ENCODE data around the gene CNNM1. TPM values are rescaled to one million over a fixed set of nuclear protein-coding genes. Genes with fewer than 3 reads are reported as not detected.

Gene CNNM1
- polyA plus RNA-seq, 2 of the 4 experiments (the other 2 are of a cell fraction), result 14.2 to 17.5 TPM

DNA sequence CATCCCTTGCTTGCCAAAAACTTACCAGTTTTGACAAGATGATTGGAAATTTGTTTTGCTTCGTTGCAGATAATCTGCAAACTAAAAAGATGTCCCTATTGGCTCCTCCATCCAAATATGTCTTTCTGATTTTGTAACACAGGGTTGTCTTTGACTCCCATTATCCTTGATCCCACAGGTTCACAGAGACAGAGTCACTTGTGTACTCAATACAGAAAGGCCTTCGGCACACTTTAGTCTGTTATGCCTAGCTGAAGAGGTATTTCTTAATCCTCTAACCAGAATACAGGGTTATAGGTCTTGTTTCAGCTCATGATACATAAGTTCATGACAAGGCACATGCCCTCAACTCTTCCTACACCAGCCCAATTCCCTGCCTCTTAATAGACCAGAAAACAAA is 10.7 kb upstream of the CNNM1 start:
- no peaks in the 10 kb centered on the region for H3K9me3 ChIP-seq
- H3K27ac ChIP-seq, result no peak overlapping the region
- FAIRE-seq (no peak), DNase-seq (ENCODE audit: low read depth in 1 of 2, low spot score in 1 of 2) (no peak), ATAC-seq (no peak)
- TF ChIP-seq EHF (CRISPR knock-in tag; IDR thresholded peaks at IDR 0.05) (no peak), HDAC2 (IDR thresholded peaks at IDR 0.05) (no peak), POLR2A (IDR thresholded peaks at IDR 0.05; ENCODE audit: low read length) (no peak), EP300 (IDR thresholded peaks at IDR 0.05) (no peak), ZC3H11A (IDR thresholded peaks at IDR 0.05) (no peak), RAD21 (conservative IDR thresholded peaks at IDR 0.05 in 1 of 2, IDR thresholded peaks at IDR 0.05 in 1 of 2) (no peak), RCOR1 (IDR thresholded peaks at IDR 0.05; ENCODE audit: low read depth, low read length) (no peak), RNF2 (IDR thresholded peaks at IDR 0.05; ENCODE audit: borderline replicate concordance, low read depth) (no peak), JUN (IDR thresholded peaks at IDR 0.05) (no peak), TP53 (CRISPR knock-in tag; IDR thresholded peaks at IDR 0.05) (no peak), FOSL2 (IDR thresholded peaks at IDR 0.05) (no peak), FOSL2 (CRISPR knock-in tag; IDR thresholded peaks at IDR 0.05) (no peak), FOXS1 (CRISPR knock-in tag; IDR thresholded peaks at IDR 0.05) (no peak)
- TF ChIP-seq, protein P1, sequence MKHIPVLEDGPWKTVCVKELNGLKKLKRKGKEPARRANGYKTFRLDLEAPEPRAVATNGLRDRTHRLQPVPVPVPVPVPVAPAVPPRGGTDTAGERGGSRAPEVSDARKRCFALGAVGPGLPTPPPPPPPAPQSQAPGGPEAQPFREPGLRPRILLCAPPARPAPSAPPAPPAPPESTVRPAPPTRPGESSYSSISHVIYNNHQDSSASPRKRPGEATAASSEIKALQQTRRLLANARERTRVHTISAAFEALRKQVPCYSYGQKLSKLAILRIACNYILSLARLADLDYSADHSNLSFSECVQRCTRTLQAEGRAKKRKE (CRISPR knock-in tag; IDR thresholded peaks at IDR 0.05; ENCODE audit: low read depth), result no peak
- TF ChIP-seq, protein P2, sequence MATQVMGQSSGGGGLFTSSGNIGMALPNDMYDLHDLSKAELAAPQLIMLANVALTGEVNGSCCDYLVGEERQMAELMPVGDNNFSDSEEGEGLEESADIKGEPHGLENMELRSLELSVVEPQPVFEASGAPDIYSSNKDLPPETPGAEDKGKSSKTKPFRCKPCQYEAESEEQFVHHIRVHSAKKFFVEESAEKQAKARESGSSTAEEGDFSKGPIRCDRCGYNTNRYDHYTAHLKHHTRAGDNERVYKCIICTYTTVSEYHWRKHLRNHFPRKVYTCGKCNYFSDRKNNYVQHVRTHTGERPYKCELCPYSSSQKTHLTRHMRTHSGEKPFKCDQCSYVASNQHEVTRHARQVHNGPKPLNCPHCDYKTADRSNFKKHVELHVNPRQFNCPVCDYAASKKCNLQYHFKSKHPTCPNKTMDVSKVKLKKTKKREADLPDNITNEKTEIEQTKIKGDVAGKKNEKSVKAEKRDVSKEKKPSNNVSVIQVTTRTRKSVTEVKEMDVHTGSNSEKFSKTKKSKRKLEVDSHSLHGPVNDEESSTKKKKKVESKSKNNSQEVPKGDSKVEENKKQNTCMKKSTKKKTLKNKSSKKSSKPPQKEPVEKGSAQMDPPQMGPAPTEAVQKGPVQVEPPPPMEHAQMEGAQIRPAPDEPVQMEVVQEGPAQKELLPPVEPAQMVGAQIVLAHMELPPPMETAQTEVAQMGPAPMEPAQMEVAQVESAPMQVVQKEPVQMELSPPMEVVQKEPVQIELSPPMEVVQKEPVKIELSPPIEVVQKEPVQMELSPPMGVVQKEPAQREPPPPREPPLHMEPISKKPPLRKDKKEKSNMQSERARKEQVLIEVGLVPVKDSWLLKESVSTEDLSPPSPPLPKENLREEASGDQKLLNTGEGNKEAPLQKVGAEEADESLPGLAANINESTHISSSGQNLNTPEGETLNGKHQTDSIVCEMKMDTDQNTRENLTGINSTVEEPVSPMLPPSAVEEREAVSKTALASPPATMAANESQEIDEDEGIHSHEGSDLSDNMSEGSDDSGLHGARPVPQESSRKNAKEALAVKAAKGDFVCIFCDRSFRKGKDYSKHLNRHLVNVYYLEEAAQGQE (IDR thresholded peaks at IDR 0.05), result no peak
- H3K4me1 ChIP-seq, result no peaks in the 10 kb centered on the region
- ChIA-PET POLR2A (no interaction called here), CTCF (no interaction called here)
- 35% methylated on average over 2 of the region's 2 CpGs for WGBS (ENCODE audit: missing lambda C conversion rate)
- no peak overlapping the region for H3K4me3 ChIP-seq
- H3K4me2 ChIP-seq, result no peak overlapping the region

DNA sequence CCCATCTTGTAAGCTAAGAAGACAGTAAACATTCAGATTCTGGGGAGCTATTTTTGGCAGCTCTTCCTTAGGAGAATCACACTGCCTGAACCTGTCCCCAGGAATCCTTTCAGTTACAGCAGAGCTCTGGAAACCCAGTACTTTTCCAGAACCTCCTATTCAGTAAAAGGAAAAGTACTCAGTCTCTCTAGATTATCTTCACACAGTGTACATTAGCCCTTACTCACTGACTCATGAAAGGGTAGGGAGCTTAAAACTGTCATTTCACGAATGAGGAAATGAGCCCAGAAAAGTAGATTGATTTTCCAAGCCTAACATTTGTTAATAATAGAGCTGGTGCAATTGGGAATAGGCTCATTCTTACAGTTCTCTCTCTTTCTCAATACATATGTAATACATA is 3.9 kb upstream of the CNNM1 start:
- DNase-seq (ENCODE audit: low read depth in 1 of 2, low spot score in 1 of 2), result peak in 1 of 2 experiments; percentile 69
- ATAC-seq, result peak in 1 of 2 experiments; percentile 35; a peak in 2 of 6 replicates
- Histone ChIP-seq H3K4me2 (peak overlapping the region; percentile 49), H3K9me3 (no peaks in the 10 kb centered on the region), H3K4me3 (no peak overlapping the region), H3K4me1 (peaks cover 16% of the 10 kb centered on the region), H3K27ac (peak overlapping the region; percentile 50 to 62)
- TF ChIP-seq, protein P3, sequence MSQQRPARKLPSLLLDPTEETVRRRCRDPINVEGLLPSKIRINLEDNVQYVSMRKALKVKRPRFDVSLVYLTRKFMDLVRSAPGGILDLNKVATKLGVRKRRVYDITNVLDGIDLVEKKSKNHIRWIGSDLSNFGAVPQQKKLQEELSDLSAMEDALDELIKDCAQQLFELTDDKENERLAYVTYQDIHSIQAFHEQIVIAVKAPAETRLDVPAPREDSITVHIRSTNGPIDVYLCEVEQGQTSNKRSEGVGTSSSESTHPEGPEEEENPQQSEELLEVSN (IDR thresholded peaks at IDR 0.05; ENCODE audit: borderline replicate concordance, low read depth), result no peak
- TF ChIP-seq FOSL2 (IDR thresholded peaks at IDR 0.05) (no peak), FOSL2 (CRISPR knock-in tag; IDR thresholded peaks at IDR 0.05) (peak; percentile 57), ZC3H11A (IDR thresholded peaks at IDR 0.05) (no peak), POLR2AphosphoS2 (conservative IDR thresholded peaks at IDR 0.05; ENCODE audit: low read length) (no peak), NFE2L2 (conservative IDR thresholded peaks at IDR 0.05; ENCODE audit: low read length) (no peak), ZSCAN20 (CRISPR knock-in tag; IDR thresholded peaks at IDR 0.05) (no peak)
- TF ChIP-seq, protein P4, sequence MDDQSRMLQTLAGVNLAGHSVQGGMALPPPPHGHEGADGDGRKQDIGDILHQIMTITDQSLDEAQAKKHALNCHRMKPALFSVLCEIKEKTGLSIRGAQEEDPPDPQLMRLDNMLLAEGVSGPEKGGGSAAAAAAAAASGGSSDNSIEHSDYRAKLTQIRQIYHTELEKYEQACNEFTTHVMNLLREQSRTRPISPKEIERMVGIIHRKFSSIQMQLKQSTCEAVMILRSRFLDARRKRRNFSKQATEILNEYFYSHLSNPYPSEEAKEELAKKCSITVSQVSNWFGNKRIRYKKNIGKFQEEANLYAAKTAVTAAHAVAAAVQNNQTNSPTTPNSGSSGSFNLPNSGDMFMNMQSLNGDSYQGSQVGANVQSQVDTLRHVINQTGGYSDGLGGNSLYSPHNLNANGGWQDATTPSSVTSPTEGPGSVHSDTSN (IDR thresholded peaks at IDR 0.05), result no peak
- ChIA-PET POLR2A (interaction anchor here (1.4 kb wide), 1 partner anchor 26 kb away, joined by 3 read pairs; no protein-coding TSS in a partner anchor), CTCF (interaction anchor here (0.6 to 1.2 kb wide), 4 partner anchors 18 to 1054 kb away, joined by 3 read pairs; no protein-coding TSS in a partner anchor)
- 2% methylated on average over 1 of the region's 1 CpG for WGBS (ENCODE audit: missing lambda C conversion rate)
- no peak for FAIRE-seq

Measured in A549 (cell line).